Measurements from ENCODE around the gene TLR10.

GRCh38 chr4:38818441-38818976 is 35.7 kb upstream of the TLR10 start:
- no peak for TF ChIP-seq RFX5 (IDR thresholded peaks at IDR 0.05; ENCODE audit: low read length)
- no peak for TF ChIP-seq CTCF (IDR thresholded peaks at IDR 0.05)

Data from SK-N-SH (cell line).